ENCODE results near the gene PSAPL1. TPM values are rescaled to one million over a fixed set of nuclear protein-coding genes. Genes with fewer than 3 reads are reported as not detected.
"Not testable (repeated sequence)": the region's sequence is repeated elsewhere in the genome, so short reads cannot be mapped to it uniquely, and the experiment has no call there.

PSAPL1 gene
- total RNA-seq, 2 experiments from 2014 or later, result not detected

GRCh38 chr4:7466904-7467303, 32.2 kb upstream of the PSAPL1 start:
- Mint-ChIP-seq H3K4me3 (no peak overlapping the region), H3K27me3 (no peaks in the 10 kb centered on the region), H3K27ac (no peak overlapping the region), H3K9me3 (ENCODE audit: low read depth) (no peaks in the 10 kb centered on the region), H3K36me3 (no peaks in the 10 kb centered on the region), H3K4me1 (no peaks in the 10 kb centered on the region)
- DNase-seq, result no peak
- CTCF ChIA-PET, result no interaction called here
- ATAC-seq, result no peak

- CTCF ChIA-PET, result no interaction called here
- Mint-ChIP-seq H3K27ac (no peak overlapping the region), H3K4me1 (no peaks in the 10 kb centered on the region), H3K4me3 (no peak overlapping the region), H3K27me3 (no peaks in the 10 kb centered on the region), H3K9me3 (ENCODE audit: low read depth) (no peaks in the 10 kb centered on the region), H3K36me3 (no peaks in the 10 kb centered on the region)
- ATAC-seq (no peak), DNase-seq (no peak)
Measured at GRCh38 chr4:7466215-7466614, 31.5 kb upstream of the PSAPL1 start.

GRCh38 chr4:7465017-7465416, 30.3 kb upstream of the PSAPL1 start:
- ATAC-seq (no peak), DNase-seq (no peak)
- Mint-ChIP-seq H3K4me3 (no peak overlapping the region), H3K4me1 (no peaks in the 10 kb centered on the region), H3K9me3 (ENCODE audit: low read depth) (no peaks in the 10 kb centered on the region), H3K27ac (no peak overlapping the region), H3K27me3 (no peaks in the 10 kb centered on the region), H3K36me3 (no peaks in the 10 kb centered on the region)
- CTCF ChIA-PET, result no interaction called here

- Mint-ChIP-seq H3K4me3 (no peak overlapping the region), H3K27me3 (no peaks in the 10 kb centered on the region), H3K27ac (no peak overlapping the region), H3K4me1 (no peaks in the 10 kb centered on the region), H3K36me3 (no peaks in the 10 kb centered on the region), H3K9me3 (ENCODE audit: low read depth) (no peaks in the 10 kb centered on the region)
- CTCF ChIA-PET, result no interaction called here
- DNase-seq, result no peak
- ATAC-seq, result no peak
Measured at GRCh38 chr4:7464259-7464655, 29.5 kb upstream of the PSAPL1 start.

- Mint-ChIP-seq H3K36me3 (no peaks in the 10 kb centered on the region), H3K27ac (no peak overlapping the region), H3K9me3 (ENCODE audit: low read depth) (no peaks in the 10 kb centered on the region), H3K27me3 (no peaks in the 10 kb centered on the region), H3K4me1 (no peaks in the 10 kb centered on the region), H3K4me3 (no peak overlapping the region)
- ATAC-seq (no peak), DNase-seq (no peak)
- CTCF ChIA-PET, result no interaction called here
Measured at GRCh38 chr4:7463566-7464258, 29.0 kb upstream of the PSAPL1 start.

GRCh38 chr4:7462509-7462971, 27.8 kb upstream of the PSAPL1 start:
- Mint-ChIP-seq H3K27me3 (no peaks in the 10 kb centered on the region), H3K36me3 (no peaks in the 10 kb centered on the region), H3K27ac (no peak overlapping the region), H3K9me3 (ENCODE audit: low read depth) (no peaks in the 10 kb centered on the region), H3K4me3 (no peak overlapping the region), H3K4me1 (no peaks in the 10 kb centered on the region)
- no peak for ATAC-seq
- CTCF ChIA-PET, result no interaction called here
- no peak for DNase-seq

GRCh38 chr4:7461230-7461629, 26.5 kb upstream of the PSAPL1 start:
- no peaks in the 10 kb centered on the region for H3K27me3 Mint-ChIP-seq
- DNase-seq, result no peak
- no peaks in the 10 kb centered on the region for H3K4me1 Mint-ChIP-seq
- no peak overlapping the region for H3K4me3 Mint-ChIP-seq
- no peak for ATAC-seq
- H3K9me3 Mint-ChIP-seq (ENCODE audit: low read depth), result no peaks in the 10 kb centered on the region
- no peak overlapping the region for H3K27ac Mint-ChIP-seq
- CTCF ChIA-PET, result no interaction called here
- H3K36me3 Mint-ChIP-seq, result no peaks in the 10 kb centered on the region

GRCh38 chr4:7460566-7460965, 25.8 kb upstream of the PSAPL1 start:
- no peaks in the 10 kb centered on the region for H3K4me1 Mint-ChIP-seq
- H3K9me3 Mint-ChIP-seq (ENCODE audit: low read depth), result no peaks in the 10 kb centered on the region
- H3K36me3 Mint-ChIP-seq, result no peaks in the 10 kb centered on the region
- H3K27ac Mint-ChIP-seq, result no peak overlapping the region
- ATAC-seq (no peak), DNase-seq (no peak)
- CTCF ChIA-PET, result no interaction called here
- no peak overlapping the region for H3K4me3 Mint-ChIP-seq
- H3K27me3 Mint-ChIP-seq, result no peaks in the 10 kb centered on the region

- no peaks in the 10 kb centered on the region for H3K4me1 Mint-ChIP-seq
- H3K36me3 Mint-ChIP-seq, result no peaks in the 10 kb centered on the region
- ATAC-seq, result no peak
- no peaks in the 10 kb centered on the region for H3K27me3 Mint-ChIP-seq
- no peak overlapping the region for H3K4me3 Mint-ChIP-seq
- no peak overlapping the region for H3K27ac Mint-ChIP-seq
- no peaks in the 10 kb centered on the region for H3K9me3 Mint-ChIP-seq (ENCODE audit: low read depth)
- CTCF ChIA-PET, result no interaction called here
- no peak for DNase-seq
Measured at GRCh38 chr4:7459471-7459870, 24.7 kb upstream of the PSAPL1 start.

GRCh38 chr4:7458477-7458876, 23.7 kb upstream of the PSAPL1 start:
- CTCF ChIA-PET, result interaction anchor here (0.5 kb wide), 1 partner anchor 1709 kb away, joined by 3 read pairs; no protein-coding TSS in a partner anchor
- Mint-ChIP-seq H3K4me3 (no peak overlapping the region), H3K4me1 (no peaks in the 10 kb centered on the region), H3K27me3 (no peaks in the 10 kb centered on the region), H3K36me3 (no peaks in the 10 kb centered on the region), H3K27ac (no peak overlapping the region), H3K9me3 (ENCODE audit: low read depth) (no peaks in the 10 kb centered on the region)
- DNase-seq, result no peak
- ATAC-seq, result no peak

GRCh38 chr4:7458066-7458425, 23.3 kb upstream of the PSAPL1 start:
- Mint-ChIP-seq H3K27me3 (no peaks in the 10 kb centered on the region), H3K4me3 (no peak overlapping the region)

GRCh38 chr4:7457201-7458065, 22.7 kb upstream of the PSAPL1 start:
- H3K4me3 Mint-ChIP-seq, result no peak overlapping the region
- no peak overlapping the region for H3K27ac Mint-ChIP-seq
- ATAC-seq (no peak), DNase-seq (no peak)
- H3K4me1 Mint-ChIP-seq, result no peaks in the 10 kb centered on the region
- no peaks in the 10 kb centered on the region for H3K36me3 Mint-ChIP-seq
- no peaks in the 10 kb centered on the region for H3K27me3 Mint-ChIP-seq
- no peaks in the 10 kb centered on the region for H3K9me3 Mint-ChIP-seq (ENCODE audit: low read depth)
- CTCF ChIA-PET, result interaction anchor here (1.0 kb wide), 1 partner anchor 17 kb away, joined by 3 read pairs; no protein-coding TSS in a partner anchor

More at GRCh38 chr4:7458066-7458425, 23.3 kb upstream of the PSAPL1 start:
- no peaks in the 10 kb centered on the region for H3K4me1 Mint-ChIP-seq
- H3K9me3 Mint-ChIP-seq (ENCODE audit: low read depth), result no peaks in the 10 kb centered on the region
- ATAC-seq (no peak), DNase-seq (no peak)
- no peaks in the 10 kb centered on the region for H3K36me3 Mint-ChIP-seq
- no peak overlapping the region for H3K27ac Mint-ChIP-seq
- CTCF ChIA-PET, result interaction anchor here (0.5 to 1.0 kb wide), 2 partner anchors 18 to 1709 kb away, joined by 3 read pairs; no protein-coding TSS in a partner anchor

- ATAC-seq; DNase-seq; H3K27me3 Mint-ChIP-seq; CTCF ChIA-PET; H3K27ac Mint-ChIP-seq; H3K4me1 Mint-ChIP-seq; H3K4me3 Mint-ChIP-seq; H3K36me3 Mint-ChIP-seq; H3K9me3 Mint-ChIP-seq (ENCODE audit: low read depth): not testable (repeated sequence)
Measured at GRCh38 chr4:7452802-7453201, 18.1 kb upstream of the PSAPL1 start.

- ATAC-seq (no peak), DNase-seq (no peak)
- H3K9me3 Mint-ChIP-seq (ENCODE audit: low read depth), result no peaks in the 10 kb centered on the region
- H3K27ac Mint-ChIP-seq, result no peak overlapping the region
- CTCF ChIA-PET, result no interaction called here
- no peaks in the 10 kb centered on the region for H3K4me1 Mint-ChIP-seq
- H3K4me3 Mint-ChIP-seq, result no peak overlapping the region
- no peaks in the 10 kb centered on the region for H3K27me3 Mint-ChIP-seq
- no peaks in the 10 kb centered on the region for H3K36me3 Mint-ChIP-seq
Measured at GRCh38 chr4:7451800-7452199, 17.1 kb upstream of the PSAPL1 start.

All from activated CD8-positive, alpha-beta memory T cell treated with anti-CD3 and anti-CD28 coated beads, Interleukin-2, amount 10 ng/mL, durations not matched to agents 7 days and 5 days (primary cell).